HepG2 (cell line): ENCODE results near the gene SNX9. TPM values are rescaled to one million over a fixed set of nuclear protein-coding genes. Genes with fewer than 3 reads are reported as not detected.

Source experiments
- ATF7 ChIP-seq, 2 experiments: fragments of 450-650 bp in 1 of 2; sonication (generic) in 1 of 2; formaldehyde crosslinking in 1 of 2; IDR thresholded peaks; 2 replicates each; pipeline versions ENCODE4 v1.4.0 to v1.6.1; 2016 to 2020; ENCODE audit warnings: antibody characterized with exemption in 1 of 2, mild to moderate bottlenecking in 1 of 2, missing genetic modification reagents in 1 of 2
- DMAP1 ChIP-seq: IDR thresholded peaks from 2 replicates; pipeline ENCODE4 v1.6.1; 2016
- DR1 ChIP-seq: sonication (generic); formaldehyde crosslinking; IDR thresholded peaks from 2 replicates; pipeline ENCODE4 v1.8.0; 2021; ENCODE audit warnings: mild to moderate bottlenecking, missing genetic modification reagents, inconsistent platforms
- GMEB2 ChIP-seq: IDR thresholded peaks from 2 replicates; pipeline ENCODE4 v1.6.1; 2016; ENCODE audit warnings: missing biosample characterization, missing genetic modification reagents, low read depth
- IKZF4 ChIP-seq: sonication (generic); formaldehyde crosslinking; IDR thresholded peaks from 2 replicates; pipeline ENCODE4 v1.5.1; 2020; ENCODE audit warnings: borderline replicate concordance, mild to moderate bottlenecking, low read depth, missing genetic modification reagents; ENCODE audit errors: not compliant biosample characterization
- KLF16 ChIP-seq, 2 experiments: sonication (generic) in 1 of 2; formaldehyde crosslinking in 1 of 2; IDR thresholded peaks; 2 replicates each; pipeline versions ENCODE4 v1.6.1 to v1.8.0; 2016 to 2023; ENCODE audit warnings: missing genetic modification reagents in 2 of 2, missing compliant biosample characterization in 1 of 2
- PAF1 ChIP-seq: IDR thresholded peaks from 2 replicates; pipeline ENCODE4 v1.6.1; 2016; ENCODE audit warnings: missing genetic modification reagents, missing compliant biosample characterization
- RARG ChIP-seq: sonication (generic); formaldehyde crosslinking; IDR thresholded peaks from 2 replicates; pipeline ENCODE4 v1.4.0; 2020; ENCODE audit warnings: low read depth, mild to moderate bottlenecking, missing genetic modification reagents
- RNF2 ChIP-seq: fragments of 450-650 bp; conservative IDR thresholded peaks from 2 replicates; pipeline ENCODE4 v1.6.1; 2016; ENCODE audit warnings: low read depth
- SMAD1 ChIP-seq: sonication (generic); formaldehyde crosslinking; IDR thresholded peaks from 2 replicates; pipeline ENCODE4 v1.4.0; 2020; ENCODE audit warnings: missing genetic modification reagents, low read depth, mild to moderate bottlenecking, borderline replicate concordance
- SP5 ChIP-seq: IDR thresholded peaks from 2 replicates; pipeline ENCODE4 v1.6.1; 2016; ENCODE audit warnings: low read depth, borderline replicate concordance
- XBP1 ChIP-seq: sonication (generic); formaldehyde crosslinking; IDR thresholded peaks from 2 replicates; pipeline ENCODE4 v1.5.0; 2020; ENCODE audit warnings: missing genetic modification reagents
- ZC3H4 ChIP-seq: sonication (generic); formaldehyde crosslinking; IDR thresholded peaks from 2 replicates; pipeline ENCODE4 v1.4.0; 2020; ENCODE audit warnings: missing genetic modification reagents, borderline replicate concordance
- polyA plus RNA-seq, 8 experiments: library from polyadenylated mRNA; depleted of rRNA in 3 of 8; stranded (reverse) in 7 of 8; unstranded in 1 of 8; fragments of >200 nt; fragmentation: Illumina TruSeq in 4 of 8; extraction: Trizol in 4 of 8; gene quantifications; 2 replicates each; pipeline versions ENCODE4 v1.2.1 to v1.2.3, GENCODE V29; 2011 to 2016; ENCODE audit warnings: low read depth in 4 of 8, missing spikeins in 1 of 8, mixed read lengths in 1 of 8; ENCODE audit not compliant: insufficient read depth in 1 of 8
- total RNA-seq, 5 experiments: library from RNA; depleted of rRNA; stranded (reverse); fragments of >200 nt; fragmentation: Illumina TruSeq; extraction: Trizol; gene quantifications; 2 replicates each; pipeline ENCODE4 v1.2.3, GENCODE V29; 2016; ENCODE audit warnings: low read depth in 1 of 5
- TF ChIP-seq, protein P1 (sequence below): sonication (generic); formaldehyde crosslinking; IDR thresholded peaks from 2 replicates; pipeline ENCODE4 v1.8.0; 2022; ENCODE audit warnings: mild to moderate bottlenecking, missing genetic modification reagents, moderate library complexity
- TF ChIP-seq, protein P2 (sequence below): sonication (generic); formaldehyde crosslinking; IDR thresholded peaks from 2 replicates; pipeline ENCODE4 v1.5.1; 2020; ENCODE audit warnings: missing genetic modification reagents, mild to moderate bottlenecking, borderline replicate concordance
- TF ChIP-seq, protein P3 (sequence below): sonication (generic); formaldehyde crosslinking; IDR thresholded peaks from 2 replicates; pipeline ENCODE4 v1.4.0; 2020; ENCODE audit warnings: missing genetic modification reagents
- TF ChIP-seq, protein P4 (sequence below): sonication (generic); formaldehyde crosslinking; conservative IDR thresholded peaks from 2 replicates; pipeline ENCODE4 v1.8.0; 2022; ENCODE audit warnings: missing genetic modification reagents

SNX9 gene
- total and polyA plus RNA-seq, 2 of the 13 experiments (the other 11 are each of a cell fraction or from before 2014, with no cell fraction given) = 21.9 to 36.0 TPM

GRCh38 chr6:157823528-157824370 is 703 bp downstream of the SNX9 start (continued):
- TF ChIP-seq, protein P1, sequence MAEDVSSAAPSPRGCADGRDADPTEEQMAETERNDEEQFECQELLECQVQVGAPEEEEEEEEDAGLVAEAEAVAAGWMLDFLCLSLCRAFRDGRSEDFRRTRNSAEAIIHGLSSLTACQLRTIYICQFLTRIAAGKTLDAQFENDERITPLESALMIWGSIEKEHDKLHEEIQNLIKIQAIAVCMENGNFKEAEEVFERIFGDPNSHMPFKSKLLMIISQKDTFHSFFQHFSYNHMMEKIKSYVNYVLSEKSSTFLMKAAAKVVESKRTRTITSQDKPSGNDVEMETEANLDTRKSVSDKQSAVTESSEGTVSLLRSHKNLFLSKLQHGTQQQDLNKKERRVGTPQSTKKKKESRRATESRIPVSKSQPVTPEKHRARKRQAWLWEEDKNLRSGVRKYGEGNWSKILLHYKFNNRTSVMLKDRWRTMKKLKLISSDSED (CRISPR knock-in tag) = no peak
- TF ChIP-seq KLF16 (CRISPR knock-in tag; IDR thresholded peaks at IDR 0.05) (peak in 1 of 2 experiments; percentile 40; a peak in 1 of 4 replicates), XBP1 (0 out of 2 replicates have a peak, but pooled peaks have one; percentile 4), DMAP1 (CRISPR knock-in tag) (no peak; the same call in 1 of the 2 replicates), PAF1 (CRISPR knock-in tag) (no peak), ZC3H4 (CRISPR knock-in tag) (no peak), SP5 (no peak), RNF2 (0 out of 2 replicates have a peak, but pooled peaks have one; percentile 25), SMAD1 (CRISPR knock-in tag) (no peak), RARG (CRISPR knock-in tag) (0 out of 2 replicates have a peak, but pooled peaks have one; percentile 63), DR1 (CRISPR knock-in tag) (no peak), IKZF4 (CRISPR knock-in tag) (peak; percentile 65), GMEB2 (CRISPR knock-in tag) (no peak), ATF7 (IDR thresholded peaks at IDR 0.05) (no peak), ATF7 (CRISPR knock-in tag; IDR thresholded peaks at IDR 0.05) (0 out of 2 replicates have a peak, but pooled peaks have one; percentile 57)
- TF ChIP-seq, protein P2, sequence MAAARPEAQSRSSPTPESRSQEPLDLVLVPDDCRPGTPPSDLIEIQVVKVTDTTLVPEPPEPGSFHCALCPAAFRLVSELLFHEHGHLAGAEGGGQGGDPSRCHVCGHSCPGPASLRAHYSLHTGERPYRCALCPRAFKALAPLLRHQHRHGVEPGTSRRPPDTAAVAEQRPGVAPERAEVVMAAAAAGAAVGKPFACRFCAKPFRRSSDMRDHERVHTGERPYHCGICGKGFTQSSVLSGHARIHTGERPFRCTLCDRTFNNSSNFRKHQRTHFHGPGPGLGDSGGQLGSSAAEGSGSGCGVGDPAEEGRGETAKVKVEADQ = no peak
- TF ChIP-seq, protein P3, sequence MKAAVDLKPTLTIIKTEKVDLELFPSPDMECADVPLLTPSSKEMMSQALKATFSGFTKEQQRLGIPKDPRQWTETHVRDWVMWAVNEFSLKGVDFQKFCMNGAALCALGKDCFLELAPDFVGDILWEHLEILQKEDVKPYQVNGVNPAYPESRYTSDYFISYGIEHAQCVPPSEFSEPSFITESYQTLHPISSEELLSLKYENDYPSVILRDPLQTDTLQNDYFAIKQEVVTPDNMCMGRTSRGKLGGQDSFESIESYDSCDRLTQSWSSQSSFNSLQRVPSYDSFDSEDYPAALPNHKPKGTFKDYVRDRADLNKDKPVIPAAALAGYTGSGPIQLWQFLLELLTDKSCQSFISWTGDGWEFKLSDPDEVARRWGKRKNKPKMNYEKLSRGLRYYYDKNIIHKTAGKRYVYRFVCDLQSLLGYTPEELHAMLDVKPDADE = no peak
- TF ChIP-seq, protein P4, sequence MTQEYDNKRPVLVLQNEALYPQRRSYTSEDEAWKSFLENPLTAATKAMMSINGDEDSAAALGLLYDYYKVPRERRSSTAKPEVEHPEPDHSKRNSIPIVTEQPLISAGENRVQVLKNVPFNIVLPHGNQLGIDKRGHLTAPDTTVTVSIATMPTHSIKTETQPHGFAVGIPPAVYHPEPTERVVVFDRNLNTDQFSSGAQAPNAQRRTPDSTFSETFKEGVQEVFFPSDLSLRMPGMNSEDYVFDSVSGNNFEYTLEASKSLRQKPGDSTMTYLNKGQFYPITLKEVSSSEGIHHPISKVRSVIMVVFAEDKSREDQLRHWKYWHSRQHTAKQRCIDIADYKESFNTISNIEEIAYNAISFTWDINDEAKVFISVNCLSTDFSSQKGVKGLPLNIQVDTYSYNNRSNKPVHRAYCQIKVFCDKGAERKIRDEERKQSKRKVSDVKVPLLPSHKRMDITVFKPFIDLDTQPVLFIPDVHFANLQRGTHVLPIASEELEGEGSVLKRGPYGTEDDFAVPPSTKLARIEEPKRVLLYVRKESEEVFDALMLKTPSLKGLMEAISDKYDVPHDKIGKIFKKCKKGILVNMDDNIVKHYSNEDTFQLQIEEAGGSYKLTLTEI (CRISPR knock-in tag) = no peak
